SHP77 (cell line): ENCODE measurements around the gene KLHL35.

Experiments
- DNase-seq, 2 experiments: peaks; one replicate each; lab custom pipeline; 2025; lab: John Stamatoyannopoulos, UW

The KLHL35 gene, protein sequence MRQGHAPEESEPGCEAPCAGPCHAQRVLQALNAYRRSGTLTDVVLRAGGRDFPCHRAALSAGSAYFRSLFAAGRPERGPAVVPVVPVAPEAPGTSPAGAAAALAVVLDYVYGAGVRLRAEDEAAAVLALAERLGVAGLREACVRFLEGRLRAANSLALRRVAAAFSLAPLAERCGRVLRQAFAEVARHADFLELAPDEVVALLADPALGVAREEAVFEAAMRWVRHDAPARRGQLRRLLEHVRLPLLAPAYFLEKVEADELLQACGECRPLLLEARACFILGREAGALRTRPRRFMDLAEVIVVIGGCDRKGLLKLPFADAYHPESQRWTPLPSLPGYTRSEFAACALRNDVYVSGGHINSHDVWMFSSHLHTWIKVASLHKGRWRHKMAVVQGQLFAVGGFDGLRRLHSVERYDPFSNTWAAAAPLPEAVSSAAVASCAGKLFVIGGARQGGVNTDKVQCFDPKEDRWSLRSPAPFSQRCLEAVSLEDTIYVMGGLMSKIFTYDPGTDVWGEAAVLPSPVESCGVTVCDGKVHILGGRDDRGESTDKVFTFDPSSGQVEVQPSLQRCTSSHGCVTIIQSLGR

DNA sequence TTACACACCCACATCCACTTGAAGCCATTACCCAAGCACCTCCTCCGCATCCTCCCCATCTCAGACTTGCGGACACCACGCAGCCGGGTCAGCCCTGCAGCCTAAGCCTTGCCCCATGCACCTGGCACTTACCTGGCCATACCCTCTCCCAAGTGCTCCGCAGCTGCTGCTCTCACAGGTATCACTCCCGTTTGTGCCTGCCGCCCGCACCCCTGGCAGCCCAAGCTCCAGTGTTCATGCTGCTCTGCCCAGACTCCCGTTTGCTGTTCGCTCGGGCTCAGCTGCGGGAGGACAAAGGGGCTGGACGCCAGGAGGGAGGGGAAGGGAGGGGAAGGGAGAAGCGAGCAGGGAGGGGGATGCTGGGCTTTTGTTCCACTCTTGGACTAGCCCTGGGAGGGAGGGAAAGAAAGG lies at the start of gene KLHL35:
Gene KLHL35 (minus strand): TSS at position 293 of the 411 bp plus-strand sequence. CDS start 2,574 bp downstream, outside the sequence.
- DNase-seq = no peak

DNA sequence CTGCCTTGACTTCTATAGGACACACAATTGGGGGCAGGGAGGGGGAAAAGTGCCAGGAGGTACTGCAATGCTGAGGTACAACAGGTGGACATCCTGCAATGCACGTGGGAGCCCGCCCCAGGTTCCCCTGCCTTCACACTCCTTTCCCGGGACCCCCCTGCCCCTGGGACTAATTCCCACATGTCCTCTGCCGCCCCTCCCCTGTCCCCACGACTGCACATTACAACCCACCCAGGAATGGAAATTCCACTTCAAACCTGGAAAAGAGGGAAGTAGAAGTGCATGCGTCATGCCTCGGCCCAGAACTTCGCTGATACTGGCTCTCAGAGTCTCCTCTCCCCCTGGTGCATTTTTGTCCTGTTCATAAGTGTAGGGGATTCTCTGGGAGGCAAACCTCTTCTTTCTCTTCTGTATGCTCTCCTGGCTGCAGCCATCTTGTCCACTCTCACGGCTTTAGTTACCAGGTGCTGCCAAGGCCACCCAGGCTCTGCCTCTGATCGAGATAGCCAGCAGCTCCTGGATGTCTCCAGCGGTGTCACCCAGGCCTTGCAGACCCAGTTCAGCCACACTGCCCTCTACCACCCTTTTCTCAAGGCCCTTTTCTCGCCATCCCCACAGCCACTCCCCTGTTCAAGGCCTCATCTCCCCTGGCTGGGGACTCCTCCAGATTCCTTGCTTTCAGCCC lies 49.1 kb upstream of the KLHL35 start:
- DNase-seq = no peak

DNA sequence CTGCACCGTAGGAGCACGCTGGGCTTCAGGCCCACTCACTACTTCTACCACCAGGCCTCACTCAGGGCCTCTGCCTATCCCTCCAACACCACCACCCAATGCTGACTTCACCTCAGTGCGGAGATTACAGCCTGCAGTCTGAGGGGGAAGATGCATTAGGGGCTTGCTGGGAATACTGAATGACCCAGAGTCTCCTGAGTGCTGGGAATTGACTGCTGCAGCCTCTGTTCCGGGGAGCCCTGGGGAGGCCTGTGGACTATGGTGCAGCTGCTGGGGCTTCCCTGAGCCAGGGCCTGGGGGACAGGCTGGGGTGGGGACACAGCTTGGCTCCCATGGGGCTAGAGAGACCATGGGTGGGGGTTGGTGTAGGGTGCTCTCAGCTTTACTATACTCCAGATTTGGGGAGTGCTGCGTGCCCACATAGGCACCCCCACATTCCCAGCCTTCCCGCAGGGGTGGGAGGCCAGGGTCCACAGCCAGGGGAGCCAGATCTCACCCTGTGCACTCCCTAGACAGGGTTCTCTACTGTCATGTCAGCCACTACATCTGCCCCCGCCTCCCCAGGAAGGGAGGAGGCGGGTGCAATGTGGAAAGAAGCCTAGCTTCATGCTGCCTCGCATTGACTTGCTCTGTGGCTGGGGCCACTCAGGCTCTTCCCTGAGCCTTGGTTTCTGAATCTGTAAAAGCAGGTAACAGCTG lies 48.4 kb upstream of the KLHL35 start:
- no peak for DNase-seq

DNA sequence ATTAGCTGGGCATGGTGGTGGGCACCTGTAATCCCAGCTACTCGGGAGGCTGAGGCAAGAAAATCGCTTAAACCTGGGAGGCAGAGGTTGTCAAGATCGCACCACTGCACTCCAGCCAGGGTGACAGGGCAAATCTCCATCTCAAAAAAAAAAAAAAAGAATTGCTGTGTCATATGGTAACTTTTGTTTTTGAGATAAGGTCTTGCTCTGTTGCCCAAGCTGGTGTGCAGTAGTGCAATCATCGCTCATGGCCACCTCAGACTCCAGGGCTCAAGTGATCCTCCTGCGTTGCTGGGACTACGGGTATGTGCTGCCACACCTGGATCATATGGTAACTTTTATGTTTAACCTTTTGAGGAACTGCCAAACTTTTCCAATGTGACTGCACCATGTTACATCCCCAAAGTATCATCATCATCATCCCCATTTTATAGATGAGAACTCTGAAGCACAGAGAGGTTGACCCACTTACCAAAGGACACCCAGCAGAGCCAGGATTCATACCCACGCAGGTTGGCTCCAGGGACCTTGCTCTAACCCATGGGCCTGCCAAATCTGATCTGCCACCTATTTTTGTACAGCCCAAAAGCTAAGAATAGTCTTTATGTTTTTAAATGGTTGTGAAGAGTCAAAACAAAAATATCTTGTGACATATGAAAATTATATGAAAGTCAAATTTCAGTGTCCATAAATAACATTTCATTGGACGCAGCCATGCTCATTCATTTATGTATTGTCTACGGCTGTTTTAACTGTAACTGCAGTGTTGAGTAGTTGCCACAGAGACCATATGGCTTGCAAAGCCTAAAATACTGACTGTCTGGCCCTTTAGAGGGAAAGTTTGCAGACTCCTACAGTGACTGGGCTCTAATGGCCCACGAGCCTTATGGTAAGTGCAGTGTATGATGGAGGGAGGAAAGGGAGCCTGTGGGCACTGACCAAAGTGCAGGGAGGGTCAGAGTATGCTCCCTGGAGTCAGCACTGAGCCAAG lies 47.5 kb upstream of the KLHL35 start:
- no peak for DNase-seq

DNA sequence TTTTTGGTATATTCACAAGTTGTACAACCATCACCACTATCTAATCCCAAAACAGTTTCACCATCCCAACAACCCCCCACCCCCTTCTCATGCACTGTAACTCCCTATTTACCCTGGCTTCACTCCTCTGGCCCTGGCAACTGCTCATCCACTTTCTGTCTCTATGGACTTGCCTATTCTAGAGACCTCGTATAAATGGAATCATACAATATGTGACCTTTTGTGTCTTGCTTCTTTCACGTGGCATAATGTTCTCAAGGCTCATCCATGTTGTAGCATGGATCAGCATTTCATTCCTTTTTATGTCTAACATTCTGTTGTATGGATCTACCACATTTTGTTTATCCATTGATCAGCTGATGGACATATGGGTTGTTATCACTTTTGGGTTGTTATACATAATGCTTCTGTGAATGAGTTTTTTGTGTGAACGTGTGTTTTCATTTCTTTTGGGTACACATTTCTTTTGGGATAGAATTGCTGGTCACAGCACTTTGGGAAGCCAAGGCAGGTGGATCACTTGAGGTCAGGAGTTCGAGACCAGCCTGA lies 46.7 kb upstream of the KLHL35 start:
- no peak for DNase-seq

DNA sequence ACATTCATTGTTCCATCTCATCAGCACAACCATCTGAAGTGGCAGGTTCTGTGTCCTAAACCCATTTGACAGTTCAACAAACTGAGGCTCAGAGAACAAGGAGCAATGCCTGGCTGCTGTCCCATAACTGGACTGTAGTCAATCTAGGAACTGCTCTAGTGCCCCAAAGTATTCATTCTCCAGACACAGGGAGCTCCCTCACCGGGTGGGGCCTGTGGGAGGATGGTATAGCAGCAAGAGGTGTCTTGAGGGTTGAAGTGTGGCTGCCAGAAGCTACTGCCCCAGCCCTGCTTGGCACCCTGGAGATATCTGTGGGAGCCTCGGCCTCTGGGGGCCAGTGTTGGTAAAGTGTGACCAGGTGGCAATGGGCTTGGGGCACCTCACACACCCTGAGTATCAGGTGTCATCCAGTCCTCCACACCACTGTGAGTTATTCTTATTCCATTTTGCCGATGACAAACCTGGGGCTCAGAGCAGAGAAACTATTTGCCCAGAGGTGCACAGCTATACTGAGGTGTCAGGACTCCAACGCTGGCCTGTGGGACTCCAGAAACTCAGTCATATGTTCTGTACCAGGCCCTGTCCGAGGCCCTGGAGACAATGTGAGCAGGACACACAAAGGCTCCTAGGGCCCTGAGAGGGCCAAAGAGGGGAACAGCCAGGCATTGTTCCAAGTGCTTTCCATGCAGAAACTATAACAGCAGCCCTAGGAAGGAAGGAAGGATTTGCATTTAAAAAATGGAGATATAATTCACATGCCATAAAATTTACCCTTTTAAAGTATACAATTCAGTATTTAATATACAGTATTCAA lies 46.0 kb upstream of the KLHL35 start:
- DNase-seq = no peak

DNA sequence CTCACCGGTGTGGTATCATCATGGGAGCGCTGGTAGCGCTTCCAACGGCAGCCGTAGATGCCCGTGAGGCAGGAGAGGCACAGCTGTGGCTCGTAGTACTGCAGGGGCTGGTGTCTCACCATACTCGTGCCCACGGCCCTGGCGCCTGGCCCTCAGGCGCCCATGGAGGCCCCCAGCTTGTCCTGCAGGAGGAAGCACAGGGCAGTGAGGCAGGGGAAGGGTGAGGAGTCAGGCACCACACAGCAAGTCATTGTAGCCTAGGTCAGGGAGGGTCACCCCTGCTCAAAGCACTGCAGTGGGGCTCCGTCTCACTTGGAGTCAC lies 44.6 kb upstream of the KLHL35 start:
- DNase-seq = no peak

DNA sequence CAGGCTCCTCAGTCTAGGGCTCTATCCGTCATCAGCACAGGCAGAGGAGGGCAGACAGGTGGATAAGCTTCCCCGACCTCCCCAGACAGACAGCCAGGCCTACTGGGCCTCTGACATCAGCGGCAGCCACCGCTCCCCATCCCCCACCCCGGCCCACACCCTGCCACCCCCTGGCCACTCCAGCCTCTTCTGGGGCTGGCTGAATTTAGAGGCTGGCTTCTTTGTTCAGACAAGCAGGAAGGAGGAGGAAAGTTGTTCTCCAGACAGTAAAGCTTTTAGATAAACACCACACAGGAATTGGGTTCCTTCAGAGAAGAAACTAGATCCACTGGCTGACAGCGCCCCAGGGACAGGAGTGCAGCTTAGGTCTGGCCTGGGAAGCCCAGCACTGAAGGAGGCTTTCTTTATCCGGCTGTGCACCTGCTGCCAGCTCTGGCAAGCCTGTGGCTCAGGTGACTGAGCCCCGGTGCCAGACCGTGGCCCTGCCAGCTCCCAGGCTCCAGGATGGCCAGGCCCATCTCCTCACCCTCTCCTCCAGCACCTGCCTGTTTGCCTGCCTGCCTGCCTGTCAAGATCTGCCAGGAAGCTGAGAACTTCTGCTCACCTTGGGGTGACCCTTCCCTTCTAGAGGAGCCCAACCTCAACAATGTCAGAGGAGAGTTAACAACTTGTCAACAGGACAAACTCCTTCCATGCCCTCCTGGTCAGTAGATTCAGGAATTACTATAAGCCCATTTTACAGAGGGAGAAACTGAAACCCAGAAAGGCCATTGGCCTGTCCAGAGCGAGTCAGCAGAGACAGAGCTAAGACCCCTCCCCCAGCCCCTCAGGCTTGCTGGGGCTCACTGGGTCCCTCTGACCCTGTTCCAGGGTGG lies 44.0 kb upstream of the KLHL35 start:
- peak; percentile 24 to 49 for DNase-seq

DNA sequence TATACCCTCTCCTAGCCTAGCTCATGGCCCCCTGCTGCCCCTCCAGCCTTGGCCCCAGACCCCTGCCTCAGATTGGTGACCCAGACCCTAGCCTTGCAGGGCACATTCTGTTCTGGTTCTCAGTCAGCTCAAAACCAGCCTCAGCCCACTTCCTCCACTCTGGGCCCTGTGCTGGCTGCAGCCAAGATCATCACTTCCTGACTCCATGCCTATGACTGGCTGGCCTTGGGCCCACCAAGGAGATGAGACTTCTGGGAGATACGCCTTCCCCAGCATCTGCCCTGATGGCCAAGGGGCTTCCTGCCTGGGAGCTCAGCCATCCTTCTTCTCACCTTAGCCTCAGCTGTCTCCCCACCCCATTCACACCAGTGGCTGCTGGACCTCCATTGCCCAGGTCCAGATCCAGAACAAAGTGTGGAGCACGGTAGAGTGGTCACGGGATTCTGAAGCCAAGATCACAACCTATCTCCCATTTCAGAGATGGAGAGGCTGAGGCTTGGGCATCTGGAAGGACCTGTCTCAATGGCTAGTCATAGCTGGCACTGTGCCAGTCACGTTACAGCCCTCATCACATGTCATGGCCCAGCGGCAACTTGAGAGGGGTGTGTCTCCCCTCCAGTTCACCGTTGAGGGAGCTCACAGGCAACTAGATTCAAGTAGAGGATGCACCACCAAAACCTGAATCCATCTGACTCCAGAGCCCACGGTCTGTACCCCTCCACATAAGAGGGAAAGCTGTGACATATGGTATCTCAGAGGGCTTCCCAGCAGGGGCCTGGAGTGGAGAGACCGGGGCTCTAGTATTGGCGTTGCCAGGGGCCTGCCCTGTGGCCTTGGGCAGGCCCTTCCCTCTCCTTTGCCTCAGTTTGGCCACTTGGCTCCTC lies 43.0 kb upstream of the KLHL35 start:
- DNase-seq = peak; percentile 43 to 67

DNA sequence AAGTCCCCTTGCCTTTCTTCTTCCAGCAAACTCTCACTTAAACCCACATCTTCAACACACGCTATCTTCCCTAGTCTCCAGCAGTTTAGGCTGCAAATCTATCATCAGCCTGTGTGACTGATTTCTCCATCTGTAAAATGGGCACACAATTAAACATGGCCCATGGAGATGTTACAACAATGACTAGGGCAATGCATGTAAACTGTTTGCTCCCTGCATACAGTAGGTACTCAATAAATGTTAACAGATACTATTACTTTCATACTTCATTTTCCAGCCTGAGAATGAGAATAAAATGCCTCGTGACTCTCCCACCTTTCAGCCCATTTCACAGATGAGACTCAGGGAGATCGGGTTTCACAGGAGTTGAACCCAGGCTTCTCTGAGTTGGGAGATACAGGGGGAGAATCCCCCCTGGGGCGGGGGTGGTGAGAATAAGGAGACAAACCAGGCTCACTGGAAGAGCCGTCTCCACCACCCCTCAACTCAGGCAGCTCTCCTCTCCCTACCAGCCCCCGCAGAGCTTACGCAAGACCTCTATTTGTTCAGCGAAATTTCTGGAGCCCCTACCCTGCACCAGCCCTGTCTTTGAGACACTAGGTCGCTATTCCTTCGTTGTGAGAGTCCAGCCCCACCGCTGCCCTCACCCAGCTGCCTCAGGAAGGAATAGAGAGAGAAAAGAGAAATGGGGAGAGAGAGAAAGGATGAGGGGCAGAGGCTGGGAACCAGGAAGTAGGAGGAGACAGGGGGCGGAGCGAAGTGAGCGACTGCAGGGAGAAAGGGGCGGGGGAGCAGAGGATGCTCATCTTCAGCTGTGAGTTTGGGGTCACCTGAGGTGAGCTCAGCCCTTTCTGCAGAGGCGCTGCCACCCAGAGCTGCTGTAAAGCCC lies 42.1 kb upstream of the KLHL35 start:
- DNase-seq = no peak

DNA sequence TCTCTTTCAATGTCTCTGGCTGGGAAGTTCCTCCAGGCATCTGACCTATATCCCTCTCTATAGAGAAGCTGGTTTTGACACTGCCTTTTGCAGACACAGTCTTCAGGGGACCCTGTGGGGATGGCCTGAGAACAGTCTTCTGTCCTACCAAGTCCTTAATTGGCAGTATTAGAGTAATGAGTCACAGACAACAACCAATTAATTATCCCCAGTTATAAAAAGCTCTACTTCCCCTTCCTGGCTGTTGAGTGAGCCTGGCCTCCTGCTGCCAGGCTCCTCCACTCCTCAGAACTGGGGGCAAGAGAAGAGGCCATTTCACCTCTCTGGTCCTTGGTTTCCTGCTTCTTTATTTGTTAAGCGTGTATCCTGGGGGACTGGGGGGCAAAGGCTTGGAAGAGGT lies 41.2 kb upstream of the KLHL35 start:
- DNase-seq = no peak

DNA sequence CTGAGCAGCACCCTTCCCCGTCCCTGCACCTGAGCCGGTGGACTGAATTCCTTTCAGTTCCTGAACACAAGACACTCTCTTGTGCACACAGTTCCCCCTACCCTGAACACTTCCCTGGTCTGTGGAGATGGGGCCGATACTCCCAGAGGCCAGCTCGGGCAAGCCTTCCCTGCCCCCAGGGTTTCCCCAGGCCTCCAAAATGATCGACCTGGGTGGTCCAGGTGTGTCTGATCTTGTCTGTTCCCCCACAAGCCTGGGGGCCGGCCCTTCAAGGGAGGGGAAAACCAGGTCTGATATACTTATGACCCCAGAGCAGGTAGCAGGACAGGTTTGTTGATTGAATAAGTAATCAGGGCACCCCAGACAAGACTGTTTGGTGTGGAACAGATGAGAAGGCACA lies 40.7 kb upstream of the KLHL35 start:
- DNase-seq = no peak

DNA sequence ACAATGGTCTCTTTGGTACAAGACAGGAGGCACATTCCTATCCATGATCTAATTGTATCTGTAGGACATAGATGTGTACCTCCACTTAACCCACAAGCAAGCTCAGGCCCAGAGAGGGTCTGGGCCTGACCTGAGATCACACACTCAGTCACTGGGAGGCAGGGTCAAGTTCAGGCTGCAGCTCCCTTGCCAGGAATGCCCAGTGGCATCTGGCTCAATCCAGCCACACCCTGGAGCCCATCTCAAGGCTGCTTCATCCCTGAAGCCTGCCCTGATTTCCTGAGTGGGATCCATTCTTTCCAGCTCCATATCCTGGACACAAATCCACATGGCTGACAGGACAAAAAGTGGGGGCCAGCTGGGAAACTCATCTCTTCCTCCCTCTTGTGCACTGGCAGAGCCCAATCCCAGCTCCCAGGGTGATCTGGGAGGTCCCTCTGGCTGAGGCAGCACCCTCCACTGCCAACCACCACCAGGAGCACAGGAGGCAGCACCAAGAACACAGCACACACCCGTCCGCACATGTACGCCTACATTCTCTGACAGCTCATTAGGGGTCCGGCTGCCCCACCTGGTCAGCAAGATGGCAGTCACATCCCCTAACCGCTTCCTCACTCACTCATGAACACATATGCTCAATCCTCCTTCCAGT lies 39.2 kb upstream of the KLHL35 start:
- no peak for DNase-seq

DNA sequence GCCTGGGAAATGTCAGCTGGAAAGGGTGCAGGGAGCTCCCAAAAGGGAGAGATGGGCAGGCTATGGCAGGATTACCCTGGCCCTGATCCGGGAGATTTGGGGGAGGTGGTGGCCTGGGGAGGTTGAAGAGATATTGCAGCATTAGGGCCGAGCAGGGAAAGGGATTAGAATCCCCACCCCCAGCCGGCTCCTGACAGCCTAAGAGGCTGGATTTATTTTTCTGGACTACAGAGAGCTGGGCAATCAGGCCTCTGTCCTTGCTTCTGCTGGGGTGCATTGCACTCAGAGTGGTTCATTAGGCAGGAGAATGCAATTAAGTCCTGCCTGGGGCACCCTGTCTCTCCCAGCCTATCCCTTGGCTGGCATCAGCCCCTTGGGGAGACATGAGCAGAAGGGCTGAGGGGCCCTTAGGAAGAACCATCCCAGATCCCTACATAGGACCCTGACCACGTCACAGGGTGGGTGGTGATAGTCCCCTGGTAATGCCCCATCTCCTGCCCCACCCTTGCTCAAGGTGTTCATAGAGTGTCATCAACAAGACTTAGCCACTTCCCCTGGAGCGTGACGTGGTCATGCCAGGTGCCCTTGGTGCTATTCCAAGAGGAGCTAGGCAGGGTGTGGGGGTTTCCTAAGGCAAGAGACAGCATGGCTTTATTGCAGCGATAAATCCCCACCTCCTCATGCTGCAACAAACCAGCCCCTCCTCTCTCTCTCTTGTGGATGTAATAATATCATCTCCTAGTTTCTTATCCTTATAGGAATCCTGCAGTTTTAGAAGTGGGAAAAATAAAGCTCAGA lies 38.4 kb upstream of the KLHL35 start:
- no peak for DNase-seq

DNA sequence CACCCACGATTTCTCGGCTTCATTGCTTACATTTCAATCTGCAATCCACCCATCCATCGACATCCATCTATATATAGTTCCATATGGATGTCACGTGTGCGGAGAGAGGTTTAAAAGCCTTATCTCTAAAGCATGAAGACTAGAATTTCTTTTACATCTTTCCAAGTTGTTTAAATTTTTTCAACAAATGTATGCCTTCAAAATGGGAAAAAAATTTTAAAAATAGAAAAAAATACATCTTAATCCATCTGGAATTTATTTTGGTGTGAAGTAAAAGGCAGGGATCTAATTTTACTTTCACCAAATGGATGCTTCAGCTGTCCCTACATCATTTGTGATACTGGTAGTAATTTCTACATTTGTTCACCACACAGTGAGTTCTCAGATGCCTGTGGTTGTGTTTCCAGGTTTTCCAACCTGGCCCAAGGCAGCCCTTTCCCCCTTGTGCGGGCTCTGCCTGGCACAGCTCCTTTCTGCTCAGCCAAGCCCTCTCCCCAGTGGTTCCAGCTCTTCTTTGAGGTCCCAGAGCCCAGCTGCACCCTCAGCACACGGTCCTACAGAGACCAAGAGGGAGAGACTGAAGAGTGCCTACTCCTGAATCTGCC lies 37.6 kb upstream of the KLHL35 start:
- DNase-seq = no peak
